ENCODE results near the gene MESP2. TPM values are rescaled to one million over a fixed set of nuclear protein-coding genes. Genes with fewer than 3 reads are reported as not detected.

The MESP2 gene
- polyA plus RNA-seq, 3 donors, result 0.67 TPM; not detected in 2

- no peak for DNase-seq
- H3K27me3 ChIP-seq (ENCODE audit: control insufficient read depth in 2 of 2, insufficient read depth in 2 of 2, low read length in 2 of 2), result peaks cover 0 to 12% of the 10 kb centered on the region in 2 donors
- peaks cover 8 to 15% (median 15%) of the 10 kb centered on the region in 3 donors for H3K27me3 Mint-ChIP-seq (ENCODE audit: low read depth in 3 of 3)
- H3K4me1 ChIP-seq (ENCODE audit: control insufficient read depth in 1 of 2, insufficient read depth in 2 of 2, low read length in 2 of 2), result peaks cover 10 to 19% of the 10 kb centered on the region in 2 donors
- H2AFZ ChIP-seq (ENCODE audit: insufficient read depth, low read depth, low read length, poor library complexity, severe bottlenecking), result no peak overlapping the region
- no peak overlapping the region for H3K4me3 ChIP-seq (replicated peaks in 1 of 3; ENCODE audit: low read depth in 2 of 3, low read length in 3 of 3)
- WGBS (ENCODE audit: insufficient coverage), result 98% methylated on average over 8 of the region's 9 CpGs
- H3K9ac ChIP-seq (ENCODE audit: insufficient read depth, low read length, poor library complexity, severe bottlenecking), result no peak overlapping the region
- no peaks in the 10 kb centered on the region for H4K20me1 ChIP-seq (ENCODE audit: insufficient read depth, low read length)
- intact Hi-C loops (cut with micrococcal nuclease), result no loop called here
- H3K36me3 ChIP-seq (replicated peaks in 1 of 2; ENCODE audit: control insufficient read depth in 1 of 2, insufficient read depth in 2 of 2, low read length in 2 of 2), result no peaks in the 10 kb centered on the region
- no peaks in the 10 kb centered on the region for H3K79me2 ChIP-seq (ENCODE audit: insufficient read depth, low read length)
- no peak for TF ChIP-seq CTCF (IDR thresholded peaks at IDR 0.05)
- H3K27ac Mint-ChIP-seq, result no peak overlapping the region
- H3K4me3 Mint-ChIP-seq, result no peak overlapping the region
- no peak overlapping the region for H3K27ac ChIP-seq (ENCODE audit: low read depth in 1 of 2, low read length in 2 of 2)
- no peak overlapping the region for H3K4me2 ChIP-seq (replicated peaks; ENCODE audit: extremely low read depth, low read length, poor library complexity, severe bottlenecking)
- H3K9me3 Mint-ChIP-seq, result no peaks in the 10 kb centered on the region
- H3K4me1 Mint-ChIP-seq, result peaks cover 6% of the 10 kb centered on the region
- H3K9me3 ChIP-seq (replicated peaks in 1 of 2; ENCODE audit: control insufficient read depth in 1 of 2, insufficient read depth in 1 of 2, low read length in 2 of 2), result no peaks in the 10 kb centered on the region
- peaks cover 0 to 3% of the 10 kb centered on the region in 2 donors for H3K36me3 Mint-ChIP-seq
Observed at GRCh38 chr15:89746386-89746780, 29.7 kb upstream of the MESP2 start.

- peaks cover 0 to 17% of the 10 kb centered on the region in 2 donors for H3K27me3 ChIP-seq (ENCODE audit: control insufficient read depth in 2 of 2, insufficient read depth in 2 of 2, low read length in 2 of 2)
- H2AFZ ChIP-seq (ENCODE audit: insufficient read depth, low read depth, low read length, poor library complexity, severe bottlenecking), result no peak overlapping the region
Observed at GRCh38 chr15:89747708-89748682, 28.1 kb upstream of the MESP2 start.

More at GRCh38 chr15:89747708-89748682, 28.1 kb upstream of the MESP2 start:
- no peaks in the 10 kb centered on the region for H3K79me2 ChIP-seq (ENCODE audit: insufficient read depth, low read length)
- Mint-ChIP-seq H3K36me3 (peaks cover 0 to 3% of the 10 kb centered on the region in 2 donors), H3K4me1 (peaks cover 6% of the 10 kb centered on the region), H3K27ac (no peak overlapping the region), H3K4me3 (no peak overlapping the region), H3K27me3 (ENCODE audit: low read depth in 3 of 3) (peaks cover 8 to 22% (median 17%) of the 10 kb centered on the region in 3 donors), H3K9me3 (no peaks in the 10 kb centered on the region)
- no peak overlapping the region for H3K4me2 ChIP-seq (replicated peaks; ENCODE audit: extremely low read depth, low read length, poor library complexity, severe bottlenecking)
- H3K36me3 ChIP-seq (replicated peaks in 1 of 2; ENCODE audit: control insufficient read depth in 1 of 2, insufficient read depth in 2 of 2, low read length in 2 of 2), result no peaks in the 10 kb centered on the region
- TF ChIP-seq CTCF (IDR thresholded peaks at IDR 0.05), result no peak
- peaks cover 12 to 22% of the 10 kb centered on the region in 2 donors for H3K4me1 ChIP-seq (ENCODE audit: control insufficient read depth in 1 of 2, insufficient read depth in 2 of 2, low read length in 2 of 2)
- intact Hi-C loops (cut with micrococcal nuclease), result no loop called here
- 85% methylated on average over 21 of the region's 28 CpGs for WGBS (ENCODE audit: insufficient coverage)
- H3K9me3 ChIP-seq (replicated peaks in 1 of 2; ENCODE audit: control insufficient read depth in 1 of 2, insufficient read depth in 1 of 2, low read length in 2 of 2), result no peaks in the 10 kb centered on the region
- H3K9ac ChIP-seq (ENCODE audit: insufficient read depth, low read length, poor library complexity, severe bottlenecking), result no peak overlapping the region
- DNase-seq, result no peak
- H3K27ac ChIP-seq (ENCODE audit: low read depth in 1 of 2, low read length in 2 of 2), result no peak overlapping the region
- H4K20me1 ChIP-seq (ENCODE audit: insufficient read depth, low read length), result no peaks in the 10 kb centered on the region
- H3K4me3 ChIP-seq (replicated peaks in 1 of 3; ENCODE audit: low read depth in 2 of 3, low read length in 3 of 3), result no peak overlapping the region
